Effector memory CD4-positive, alpha-beta T cell (primary cell): ENCODE data around the gene ITGA6.
A peak's percentile ranks its signal among the peaks of the same experiment; 100 is the strongest.

Experiments
- DNase-seq, 3 donors: peaks; one replicate each; pipeline ENCODE4 v3.0.0-alpha.2; 2020
- H3K27ac ChIP-seq: 2 replicates; pipeline ENCODE4 v1.7.0; 2013; ENCODE audit warnings: mild to moderate bottlenecking, low read length, moderate library complexity; ENCODE audit not compliant: insufficient read depth, poor library complexity, severe bottlenecking
- H3K27me3 ChIP-seq: replicated peaks from 2 replicates; pipeline ENCODE4 v1.7.0; 2013; ENCODE audit warnings: mild to moderate bottlenecking, low read length; ENCODE audit not compliant: insufficient read depth, control insufficient read depth, poor library complexity, severe bottlenecking
- H3K36me3 ChIP-seq: 2 replicates; pipeline ENCODE4 v1.7.0; 2013; ENCODE audit warnings: mild to moderate bottlenecking, low read length, moderate library complexity; ENCODE audit not compliant: control insufficient read depth, insufficient read depth
- H3K4me1 ChIP-seq: 2 replicates; pipeline ENCODE4 v1.7.0; 2013; ENCODE audit warnings: low read length, mild to moderate bottlenecking; ENCODE audit not compliant: control insufficient read depth, insufficient read depth, poor library complexity, severe bottlenecking
- H3K4me3 ChIP-seq: 2 replicates; pipeline ENCODE4 v1.7.0; 2013; ENCODE audit warnings: low read length, low read depth, mild to moderate bottlenecking; ENCODE audit not compliant: insufficient read depth, poor library complexity, severe bottlenecking
- H3K9me3 ChIP-seq: 2 replicates; pipeline ENCODE4 v1.7.0; 2013; ENCODE audit warnings: mild to moderate bottlenecking, low read length, moderate library complexity; ENCODE audit not compliant: control insufficient read depth

ITGA6 gene

DNA sequence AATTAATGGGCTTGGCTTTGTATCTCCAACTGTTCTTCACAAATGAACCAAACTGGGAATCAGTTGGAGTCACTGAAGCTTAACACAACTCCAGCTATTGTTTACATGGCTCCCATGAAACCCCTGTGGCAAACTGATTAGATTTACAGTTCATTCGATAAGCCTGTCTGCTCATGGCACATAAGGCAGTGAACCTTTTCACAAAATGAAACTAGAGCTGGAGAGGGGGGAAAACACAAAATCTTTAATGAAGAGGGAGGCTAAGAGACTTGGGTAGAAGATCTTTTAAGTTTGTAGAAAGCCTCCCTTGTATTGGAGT, 11.6 kb upstream of the ITGA6 start:
- no peak overlapping the region for H3K27ac ChIP-seq
- H3K27me3 ChIP-seq: no peaks in the 10 kb centered on the region
- H3K9me3 ChIP-seq: no peaks in the 10 kb centered on the region
- no peaks in the 10 kb centered on the region for H3K4me1 ChIP-seq
- DNase-seq: no peak
- no peak overlapping the region for H3K4me3 ChIP-seq
- H3K36me3 ChIP-seq: no peaks in the 10 kb centered on the region

DNA sequence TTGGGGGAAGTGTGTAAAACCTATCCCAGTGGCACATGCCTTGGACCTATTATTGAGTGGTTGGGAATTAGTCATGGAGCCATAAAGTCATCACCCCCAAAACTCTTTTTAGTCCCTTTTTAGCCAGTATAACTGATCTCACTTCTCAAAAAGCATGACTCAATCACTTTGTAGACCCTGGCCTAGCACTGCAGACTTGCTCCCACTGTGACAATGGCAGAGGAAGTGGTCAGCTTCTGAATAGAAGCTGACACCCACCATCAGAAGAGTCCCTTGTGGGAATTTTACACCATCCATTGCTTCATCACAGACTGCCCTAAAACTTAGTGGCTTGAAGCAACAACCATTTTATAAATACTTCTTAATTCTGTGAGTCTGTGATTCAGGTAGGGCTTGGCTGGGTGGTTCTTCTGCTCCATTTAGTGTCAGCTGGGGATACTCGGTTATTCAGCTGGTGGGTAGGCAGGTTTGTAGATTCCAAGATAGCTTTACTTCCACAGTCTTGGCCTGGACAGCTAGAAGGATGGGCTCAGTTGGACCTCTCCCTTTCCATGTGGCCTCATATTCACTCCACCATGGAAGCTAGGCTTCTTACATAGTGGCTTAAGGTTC, 10.8 kb upstream of the ITGA6 start:
- H3K4me1 ChIP-seq: no peaks in the 10 kb centered on the region
- H3K4me3 ChIP-seq: no peak overlapping the region
- no peaks in the 10 kb centered on the region for H3K9me3 ChIP-seq
- no peaks in the 10 kb centered on the region for H3K36me3 ChIP-seq
- no peaks in the 10 kb centered on the region for H3K27me3 ChIP-seq
- DNase-seq: no peak
- no peak overlapping the region for H3K27ac ChIP-seq

DNA sequence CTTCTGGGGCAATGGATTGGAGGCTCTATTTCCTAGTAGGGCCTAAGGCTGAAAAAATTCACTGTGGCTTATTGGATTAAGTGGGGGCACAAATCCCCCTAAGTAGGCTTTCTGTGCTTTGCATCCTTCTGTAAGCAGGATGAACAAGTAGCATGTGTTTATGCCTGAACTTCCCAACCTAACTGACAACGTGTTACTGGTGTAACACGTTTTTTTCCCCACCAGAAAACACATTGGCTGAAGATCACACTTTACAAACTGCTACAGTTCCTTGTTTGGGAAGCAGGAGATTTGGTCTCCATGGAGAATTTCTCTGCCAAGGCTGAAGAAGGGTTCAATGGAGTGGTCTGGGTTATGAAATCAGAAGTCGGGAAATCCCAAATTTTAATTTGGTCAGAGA, 7.2 kb upstream of the ITGA6 start:
- Histone ChIP-seq H3K36me3 (no peaks in the 10 kb centered on the region), H3K4me1 (peaks cover 5% of the 10 kb centered on the region), H3K9me3 (no peaks in the 10 kb centered on the region), H3K27me3 (no peaks in the 10 kb centered on the region), H3K4me3 (no peak overlapping the region), H3K27ac (no peak overlapping the region)
- DNase-seq: no peak

DNA sequence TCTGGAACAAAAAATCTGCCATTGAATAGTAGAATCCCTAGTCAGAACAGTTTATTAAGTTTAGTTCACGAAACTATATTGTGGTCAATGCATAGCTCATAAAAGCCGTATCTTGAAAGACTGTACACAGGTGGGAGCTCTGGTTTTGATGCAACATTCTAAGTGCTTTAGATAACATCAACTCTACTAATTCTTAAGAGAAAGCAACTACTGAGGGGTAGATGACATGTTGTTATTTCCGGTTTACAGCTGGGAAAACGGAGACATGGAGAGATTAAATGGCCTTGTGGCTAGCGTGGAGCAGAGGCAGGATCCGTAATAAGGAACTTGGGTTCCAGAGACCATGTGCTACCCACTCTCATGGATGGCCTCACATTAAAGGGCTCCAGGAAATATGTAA, 4.2 kb upstream of the ITGA6 start:
- Histone ChIP-seq H3K4me3 (no peak overlapping the region), H3K4me1 (peaks cover 12% of the 10 kb centered on the region), H3K27ac (no peak overlapping the region), H3K36me3 (no peaks in the 10 kb centered on the region), H3K9me3 (no peaks in the 10 kb centered on the region), H3K27me3 (no peaks in the 10 kb centered on the region)
- no peak for DNase-seq

DNA sequence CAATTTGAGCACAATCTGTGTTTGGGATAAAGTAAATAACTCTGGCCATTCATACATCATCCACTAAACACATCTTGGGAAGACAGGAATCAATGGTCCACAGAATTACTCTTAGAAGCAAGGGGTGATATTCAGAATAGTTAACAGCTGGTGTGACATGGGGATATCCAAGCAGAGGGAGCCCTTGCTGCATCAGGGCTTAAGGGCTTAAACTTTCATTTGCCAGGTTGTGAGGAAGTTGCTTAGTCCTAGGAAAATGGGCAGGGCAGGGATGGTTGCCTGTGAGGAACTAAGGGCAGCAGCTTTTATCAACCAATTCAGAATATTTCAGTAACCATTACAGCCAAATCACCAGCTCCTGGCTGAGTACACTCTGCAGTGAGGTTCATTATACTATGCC, 2.0 kb upstream of the ITGA6 start:
- H3K9me3 ChIP-seq: no peaks in the 10 kb centered on the region
- no peak for DNase-seq
- H3K36me3 ChIP-seq: no peaks in the 10 kb centered on the region
- no peak overlapping the region for H3K4me3 ChIP-seq
- H3K27me3 ChIP-seq: no peaks in the 10 kb centered on the region
- peaks cover 27% of the 10 kb centered on the region for H3K4me1 ChIP-seq
- no peak overlapping the region for H3K27ac ChIP-seq

DNA sequence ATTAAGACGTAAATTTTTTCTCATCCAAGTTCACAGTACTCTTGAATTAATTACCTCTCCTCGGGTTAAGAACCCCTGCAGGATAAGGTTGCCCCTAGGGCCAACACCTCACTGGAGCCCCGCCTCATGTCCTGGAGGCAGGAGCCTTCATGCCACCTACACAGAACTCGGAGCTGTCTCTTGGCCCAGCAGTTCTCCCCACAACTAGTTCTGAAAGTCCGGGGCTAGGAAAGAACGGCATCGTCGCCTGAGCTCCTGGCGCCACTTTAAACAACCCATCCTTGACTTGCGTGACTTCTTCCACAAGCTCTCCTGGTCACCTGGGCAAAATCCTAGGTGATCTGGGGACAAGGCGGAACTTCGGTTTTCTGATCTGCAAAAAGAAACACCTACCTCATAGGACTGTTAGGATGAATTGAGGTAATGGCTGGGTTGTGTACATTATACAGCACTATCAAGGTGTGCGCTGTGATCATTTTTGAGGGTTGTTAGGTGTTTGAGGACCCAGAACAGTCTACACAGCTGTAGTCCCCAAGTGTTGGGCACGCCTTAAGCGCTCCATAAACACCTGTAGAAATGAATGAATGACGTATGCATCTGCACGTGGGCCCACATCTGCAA, 641 bp upstream of the ITGA6 start:
- Histone ChIP-seq H3K36me3 (no peaks in the 10 kb centered on the region), H3K4me1 (peaks cover 34% of the 10 kb centered on the region), H3K4me3 (peak overlapping the region; percentile 81), H3K9me3 (no peaks in the 10 kb centered on the region), H3K27me3 (no peaks in the 10 kb centered on the region), H3K27ac (peak overlapping the region; percentile 65)
- DNase-seq: no peak

DNA sequence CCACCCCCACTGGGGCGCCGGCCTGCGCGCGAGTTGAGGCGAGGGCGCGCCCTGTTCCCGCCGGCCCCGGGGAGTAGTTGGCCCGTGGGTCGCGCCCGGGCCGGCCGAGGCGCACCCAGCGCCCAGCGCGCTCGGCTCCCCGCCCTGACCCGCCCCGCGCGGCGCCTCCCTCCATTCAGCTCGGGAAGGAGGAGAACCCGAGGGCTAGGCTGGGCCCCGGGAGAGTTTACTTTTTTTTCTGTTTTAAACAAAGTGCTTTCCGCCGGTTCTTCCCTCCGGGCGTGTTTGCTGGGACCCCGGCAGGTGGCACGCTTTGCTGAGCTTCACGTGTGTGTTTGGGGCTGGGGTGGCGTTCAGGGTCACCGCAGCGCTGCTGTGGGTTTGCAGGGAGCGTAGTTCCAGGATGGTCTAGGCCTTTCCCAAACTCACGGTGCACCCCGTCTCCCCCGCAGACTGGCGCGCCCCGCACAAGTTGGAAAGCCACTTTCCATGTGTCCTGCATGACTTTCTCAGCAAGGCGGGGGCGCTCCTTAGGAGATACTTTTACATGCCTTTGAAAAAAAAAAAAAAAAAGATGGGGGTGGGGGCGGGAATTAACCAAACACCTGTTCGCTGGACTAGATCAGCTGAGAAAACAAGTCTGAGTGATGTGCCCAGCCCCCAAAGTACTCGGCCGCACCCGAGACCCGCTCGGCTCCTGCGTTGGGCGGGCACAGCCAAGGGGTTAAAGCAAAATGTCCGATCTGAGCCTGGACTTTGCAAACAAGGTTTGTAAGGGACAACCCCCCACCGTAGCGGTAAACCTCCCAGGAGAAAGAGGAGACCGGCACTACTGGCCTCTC, 825 bp downstream of the ITGA6 start:
- DNase-seq: peak; percentile 36 to 48 (median 37)
- Histone ChIP-seq H3K9me3 (no peaks in the 10 kb centered on the region), H3K27ac (peak overlapping the region; percentile 65), H3K4me1 (peaks cover 36% of the 10 kb centered on the region), H3K27me3 (no peaks in the 10 kb centered on the region), H3K36me3 (no peaks in the 10 kb centered on the region), H3K4me3 (peak overlapping the region; percentile 81)

DNA sequence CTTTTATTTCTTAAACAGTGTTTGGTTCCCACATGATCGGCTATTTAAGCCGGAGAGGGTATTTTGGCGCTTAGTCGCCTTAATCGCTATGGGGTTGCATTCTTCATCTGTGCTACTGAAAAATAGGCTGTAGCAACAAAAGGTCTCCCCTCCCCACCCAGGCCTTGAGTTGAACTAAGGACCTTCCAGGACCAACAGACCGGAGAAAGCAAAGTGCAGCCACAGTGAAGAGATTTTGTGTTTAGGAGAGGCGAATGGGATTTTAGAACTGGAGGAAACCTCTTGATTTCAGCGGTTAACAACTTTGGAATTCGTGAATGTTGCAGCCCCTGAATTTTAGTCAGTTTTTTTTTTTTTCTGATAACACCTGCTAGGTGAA, 1.4 kb downstream of the ITGA6 start:
- H3K27me3 ChIP-seq: no peaks in the 10 kb centered on the region
- DNase-seq: no peak
- H3K36me3 ChIP-seq: no peaks in the 10 kb centered on the region
- peak overlapping the region; percentile 65 for H3K27ac ChIP-seq
- H3K4me3 ChIP-seq: peak overlapping the region; percentile 81
- no peaks in the 10 kb centered on the region for H3K9me3 ChIP-seq
- peaks cover 41% of the 10 kb centered on the region for H3K4me1 ChIP-seq

DNA sequence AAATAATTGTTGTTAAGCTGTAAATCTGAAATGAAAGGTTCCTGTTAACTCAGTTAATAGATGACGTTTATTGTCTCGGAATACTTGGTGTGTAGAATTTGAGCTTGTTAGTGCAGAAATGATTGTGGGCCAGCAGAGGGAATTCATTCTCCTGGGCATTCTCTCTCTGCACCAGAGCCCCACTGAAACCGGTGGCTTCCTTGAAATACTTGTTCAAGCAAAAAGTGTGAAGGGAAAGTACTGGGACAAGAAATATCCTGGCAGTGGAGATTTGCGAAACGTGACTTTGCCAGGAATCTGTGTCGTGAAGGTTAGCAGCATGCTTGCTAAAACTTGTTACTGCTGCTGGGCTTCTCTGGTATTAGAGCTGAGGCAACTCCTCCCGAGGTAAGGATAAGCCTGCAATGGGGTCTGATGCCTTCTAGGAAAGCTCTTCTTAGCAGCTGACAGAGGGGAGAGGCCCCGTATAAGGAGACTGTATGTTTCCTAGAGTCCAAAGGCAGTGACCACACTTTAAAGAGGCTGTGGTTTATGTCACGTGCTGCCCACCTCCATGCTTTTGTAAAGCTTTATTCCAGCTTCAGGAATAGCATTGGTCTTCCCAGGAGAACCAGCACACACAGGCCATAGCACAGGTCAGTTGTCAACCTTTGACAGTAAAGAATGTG, 2.0 kb downstream of the ITGA6 start:
- Histone ChIP-seq H3K36me3 (no peaks in the 10 kb centered on the region), H3K4me3 (peak overlapping the region; percentile 81), H3K4me1 (peaks cover 47% of the 10 kb centered on the region), H3K27me3 (no peaks in the 10 kb centered on the region), H3K9me3 (no peaks in the 10 kb centered on the region), H3K27ac (peak overlapping the region; percentile 65)
- no peak for DNase-seq

DNA sequence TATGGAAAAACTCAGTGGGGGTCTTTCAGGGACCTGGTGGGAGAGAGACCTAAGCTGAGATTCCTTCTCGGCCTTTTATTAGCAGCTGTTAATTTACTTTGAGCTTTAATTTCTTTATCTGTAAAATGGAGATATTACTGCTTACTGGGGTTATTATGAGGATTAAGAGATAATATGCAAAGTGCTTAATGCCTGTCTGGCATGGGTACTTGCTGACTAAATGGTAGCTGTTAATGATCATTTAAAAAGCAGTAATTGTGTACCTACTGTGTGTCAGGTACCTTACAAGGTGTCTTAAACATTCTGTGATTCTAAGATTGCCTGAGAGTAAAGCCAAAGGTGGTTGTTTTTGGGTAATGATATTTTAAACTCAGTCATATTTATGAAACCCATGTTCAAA, 2.6 kb downstream of the ITGA6 start:
- no peaks in the 10 kb centered on the region for H3K36me3 ChIP-seq
- no peak for DNase-seq
- H3K9me3 ChIP-seq: no peaks in the 10 kb centered on the region
- peak overlapping the region; percentile 65 for H3K27ac ChIP-seq
- no peaks in the 10 kb centered on the region for H3K27me3 ChIP-seq
- H3K4me3 ChIP-seq: no peak overlapping the region
- peaks cover 51% of the 10 kb centered on the region for H3K4me1 ChIP-seq
